Suprapubic skin (tissue), 3 donors: ENCODE results near the gene PPRC1.

Experiments used
- POLR2A ChIP-seq, 2 donors: fragments of 450-650 bp; IDR thresholded peaks; one replicate each; pipeline ENCODE4 v1.6.1; 2017; ENCODE audit warnings: antibody characterized with exemption in 2 of 2, mild to moderate bottlenecking in 2 of 2, moderate library complexity in 2 of 2
- TF ChIP-seq, protein P1 (sequence below), 2 donors: fragments of 200-600 bp in 1 of 2; fragments of 450-650 bp in 1 of 2; sonication (generic) in 1 of 2; IDR thresholded peaks; one replicate each; pipeline ENCODE4 v1.5.1; 2016 to 2019; ENCODE audit warnings: antibody characterized with exemption in 2 of 2, mild to moderate bottlenecking in 1 of 2, moderate library complexity in 1 of 2

DNA sequence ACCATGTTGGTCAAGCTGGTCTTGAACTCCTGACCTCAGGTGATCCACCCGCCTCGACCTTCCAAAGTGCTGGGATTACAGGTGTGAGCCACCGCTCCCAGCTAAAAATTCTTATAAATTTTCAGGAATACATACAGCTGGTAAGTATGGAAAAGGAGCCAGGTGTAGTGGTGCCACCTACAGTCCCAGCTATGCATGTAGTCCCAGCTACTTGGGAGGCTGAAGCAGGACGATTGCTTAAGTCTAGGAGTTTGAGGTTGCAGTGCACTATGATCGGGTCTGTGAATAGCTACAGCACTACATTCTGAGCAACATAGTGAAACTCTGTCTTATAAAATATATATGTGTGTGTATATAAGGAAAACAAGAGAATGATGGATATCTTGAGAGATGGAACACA lies 31.7 kb upstream of the PPRC1 start:
- no peak for TF ChIP-seq POLR2A (IDR thresholded peaks at IDR 0.05)
- TF ChIP-seq, protein P1, sequence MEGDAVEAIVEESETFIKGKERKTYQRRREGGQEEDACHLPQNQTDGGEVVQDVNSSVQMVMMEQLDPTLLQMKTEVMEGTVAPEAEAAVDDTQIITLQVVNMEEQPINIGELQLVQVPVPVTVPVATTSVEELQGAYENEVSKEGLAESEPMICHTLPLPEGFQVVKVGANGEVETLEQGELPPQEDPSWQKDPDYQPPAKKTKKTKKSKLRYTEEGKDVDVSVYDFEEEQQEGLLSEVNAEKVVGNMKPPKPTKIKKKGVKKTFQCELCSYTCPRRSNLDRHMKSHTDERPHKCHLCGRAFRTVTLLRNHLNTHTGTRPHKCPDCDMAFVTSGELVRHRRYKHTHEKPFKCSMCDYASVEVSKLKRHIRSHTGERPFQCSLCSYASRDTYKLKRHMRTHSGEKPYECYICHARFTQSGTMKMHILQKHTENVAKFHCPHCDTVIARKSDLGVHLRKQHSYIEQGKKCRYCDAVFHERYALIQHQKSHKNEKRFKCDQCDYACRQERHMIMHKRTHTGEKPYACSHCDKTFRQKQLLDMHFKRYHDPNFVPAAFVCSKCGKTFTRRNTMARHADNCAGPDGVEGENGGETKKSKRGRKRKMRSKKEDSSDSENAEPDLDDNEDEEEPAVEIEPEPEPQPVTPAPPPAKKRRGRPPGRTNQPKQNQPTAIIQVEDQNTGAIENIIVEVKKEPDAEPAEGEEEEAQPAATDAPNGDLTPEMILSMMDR (IDR thresholded peaks at IDR 0.05), result no peak
